ENCODE results near the gene ZNF423. TPM values are rescaled to one million over a fixed set of nuclear protein-coding genes. Genes with fewer than 3 reads are reported as not detected.

ZNF423 gene
- total and polyA plus RNA-seq, 2 experiments from 2014 or later, result 0.43 to 0.49 TPM

DNA sequence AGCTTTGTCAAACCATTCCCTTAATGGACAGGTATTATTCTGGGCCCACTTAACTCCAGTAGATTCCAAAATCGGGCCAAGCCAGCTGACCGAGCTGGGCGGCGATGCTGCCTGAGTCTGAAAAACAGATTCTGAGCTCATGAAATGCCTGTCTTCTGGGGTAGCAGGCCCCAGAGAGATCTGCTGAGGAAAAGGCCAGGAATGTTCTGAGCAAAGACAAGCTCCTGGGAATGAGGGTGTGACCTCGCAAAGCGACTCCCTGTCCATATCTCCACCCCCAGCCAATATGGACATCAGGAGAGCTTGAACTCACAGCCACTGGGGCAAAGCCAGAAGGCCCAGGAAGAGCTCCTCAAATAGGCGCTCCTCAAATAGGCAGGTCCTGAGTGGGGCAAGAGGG is 23.7 kb downstream of the ZNF423 start:
- Histone ChIP-seq H3F3A (ENCODE audit: insufficient read depth) (no peaks in the 10 kb centered on the region), H3K79me2 (ENCODE audit: insufficient read depth) (no peaks in the 10 kb centered on the region), H3K36me3 (ENCODE audit: low read depth) (no peaks in the 10 kb centered on the region), H3K4me2 (ENCODE audit: unreplicated experiment) (no peak overlapping the region), H2AFZ (no peak overlapping the region), H3K27me3 (replicated peaks; ENCODE audit: insufficient read depth) (no peaks in the 10 kb centered on the region), H3K4me1 (ENCODE audit: insufficient read depth) (no peaks in the 10 kb centered on the region), H3K4me3 (no peak overlapping the region), H3K9ac (no peak overlapping the region), H4K20me1 (ENCODE audit: insufficient read depth) (no peaks in the 10 kb centered on the region), H3K9me3 (ENCODE audit: low read depth) (no peaks in the 10 kb centered on the region), H3K9me2 (ENCODE audit: insufficient read depth) (no peaks in the 10 kb centered on the region), H3K27ac (no peak overlapping the region)
- no peak for DNase-seq
- WGBS, 2 experiments (ENCODE audit: low coverage in 1 of 2, low lambda C conversion rate in 2 of 2, missing lambda C conversion rate in 2 of 2), result 29 to 42% methylated on average over 5 to 7 of the region's 7 CpGs
- in situ Hi-C loops (cut with MboI), result no loop called here
- no peak for TF ChIP-seq EZH2 (IDR thresholded peaks at IDR 0.05; ENCODE audit: insufficient read depth, poor library complexity, severe bottlenecking)
- no peak for TF ChIP-seq EZH2phosphoT487 (IDR thresholded peaks at IDR 0.05; ENCODE audit: insufficient read depth, low read depth)

DNA sequence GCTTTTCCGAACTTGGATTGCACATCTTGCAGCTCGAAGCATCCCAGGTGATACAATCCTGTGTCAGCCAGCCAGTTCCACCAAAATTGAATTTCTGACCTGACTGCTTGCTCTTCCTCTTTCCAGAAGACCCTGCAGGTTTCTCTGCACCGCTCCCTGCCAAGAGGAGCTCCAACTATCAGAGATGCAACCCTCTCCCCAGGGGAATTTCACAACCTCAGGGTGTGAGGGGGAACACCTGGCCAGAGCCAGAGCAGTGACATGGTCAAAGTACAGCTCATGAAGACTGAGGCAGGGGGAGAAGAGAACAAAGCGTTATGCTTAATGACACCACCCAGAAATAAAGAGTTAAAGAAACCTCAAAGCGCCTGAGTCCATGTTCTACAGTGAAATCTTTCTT is 25.0 kb downstream of the ZNF423 start:
- no peaks in the 10 kb centered on the region for H3K9me3 ChIP-seq (ENCODE audit: low read depth)
- H3K4me2 ChIP-seq (ENCODE audit: unreplicated experiment), result no peak overlapping the region
- no peak overlapping the region for H2AFZ ChIP-seq
- H3K4me3 ChIP-seq, result no peak overlapping the region
- no peak overlapping the region for H3K9ac ChIP-seq
- in situ Hi-C loops (cut with MboI), result no loop called here
- no peak overlapping the region for H3K27ac ChIP-seq
- no peaks in the 10 kb centered on the region for H3K36me3 ChIP-seq (ENCODE audit: low read depth)
- no peaks in the 10 kb centered on the region for H3K79me2 ChIP-seq (ENCODE audit: insufficient read depth)
- H3K9me2 ChIP-seq (ENCODE audit: insufficient read depth), result no peaks in the 10 kb centered on the region
- H4K20me1 ChIP-seq (ENCODE audit: insufficient read depth), result no peaks in the 10 kb centered on the region
- TF ChIP-seq EZH2phosphoT487 (IDR thresholded peaks at IDR 0.05; ENCODE audit: insufficient read depth, low read depth) (no peak), EZH2 (IDR thresholded peaks at IDR 0.05; ENCODE audit: insufficient read depth, poor library complexity, severe bottlenecking) (no peak)
- H3K4me1 ChIP-seq (ENCODE audit: insufficient read depth), result no peaks in the 10 kb centered on the region
- no peaks in the 10 kb centered on the region for H3F3A ChIP-seq (ENCODE audit: insufficient read depth)
- WGBS, 2 experiments (ENCODE audit: low coverage in 1 of 2, low lambda C conversion rate in 2 of 2, missing lambda C conversion rate in 2 of 2), result 81 to 84% methylated on average over 5 of the region's 5 CpGs
- H3K27me3 ChIP-seq (replicated peaks; ENCODE audit: insufficient read depth), result no peaks in the 10 kb centered on the region
- DNase-seq, result no peak

DNA sequence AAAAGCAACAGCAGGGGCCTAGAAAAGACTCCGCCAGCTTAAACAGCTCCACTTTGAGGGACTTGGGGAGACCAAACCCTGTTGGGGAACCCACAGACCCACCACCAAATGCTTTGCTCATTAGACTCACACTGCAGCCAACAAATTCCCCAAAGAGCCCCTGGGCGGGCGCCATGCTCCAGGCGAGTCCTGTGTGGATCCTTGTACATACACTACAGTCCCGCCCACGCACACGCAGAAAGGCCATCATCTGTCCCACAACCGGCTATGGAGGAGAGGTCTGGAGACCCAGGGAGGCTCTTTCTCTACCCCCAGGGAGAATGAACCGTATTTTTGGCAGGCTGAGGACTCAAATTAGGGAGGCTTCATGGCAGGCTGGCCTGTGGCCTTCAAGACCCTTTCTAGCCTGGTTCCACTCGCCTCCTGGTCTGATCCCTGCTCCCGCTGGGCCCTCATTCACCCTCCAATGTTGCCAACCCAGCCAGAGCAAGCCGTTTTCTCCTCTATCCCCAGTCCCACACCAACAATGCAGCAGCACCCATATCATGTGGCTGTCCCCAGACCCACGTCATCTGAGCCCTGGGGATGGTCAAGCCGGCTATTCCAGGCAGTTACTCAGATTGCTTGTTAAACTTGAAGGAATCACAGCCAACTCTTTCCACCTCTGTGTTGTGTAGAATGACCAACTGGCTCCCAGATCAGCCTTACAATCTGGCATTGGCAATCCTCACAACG is 27.2 kb downstream of the ZNF423 start:
- WGBS, 2 experiments (ENCODE audit: low coverage in 1 of 2, low lambda C conversion rate in 2 of 2, missing lambda C conversion rate in 2 of 2), result 75 to 76% methylated on average over 15 of the region's 15 CpGs
- DNase-seq, result no peak
- TF ChIP-seq EZH2phosphoT487 (IDR thresholded peaks at IDR 0.05; ENCODE audit: insufficient read depth, low read depth), result no peak
- Histone ChIP-seq H3K27me3 (replicated peaks; ENCODE audit: insufficient read depth) (no peaks in the 10 kb centered on the region), H4K20me1 (ENCODE audit: insufficient read depth) (no peaks in the 10 kb centered on the region), H3K4me2 (ENCODE audit: unreplicated experiment) (no peak overlapping the region), H2AFZ (no peak overlapping the region), H3K9me3 (ENCODE audit: low read depth) (no peaks in the 10 kb centered on the region), H3F3A (ENCODE audit: insufficient read depth) (no peaks in the 10 kb centered on the region), H3K27ac (no peak overlapping the region), H3K36me3 (ENCODE audit: low read depth) (no peaks in the 10 kb centered on the region), H3K9me2 (ENCODE audit: insufficient read depth) (no peaks in the 10 kb centered on the region), H3K4me3 (no peak overlapping the region), H3K4me1 (ENCODE audit: insufficient read depth) (no peaks in the 10 kb centered on the region), H3K9ac (no peak overlapping the region), H3K79me2 (ENCODE audit: insufficient read depth) (no peaks in the 10 kb centered on the region)
- in situ Hi-C loops (cut with MboI), result no loop called here

DNA sequence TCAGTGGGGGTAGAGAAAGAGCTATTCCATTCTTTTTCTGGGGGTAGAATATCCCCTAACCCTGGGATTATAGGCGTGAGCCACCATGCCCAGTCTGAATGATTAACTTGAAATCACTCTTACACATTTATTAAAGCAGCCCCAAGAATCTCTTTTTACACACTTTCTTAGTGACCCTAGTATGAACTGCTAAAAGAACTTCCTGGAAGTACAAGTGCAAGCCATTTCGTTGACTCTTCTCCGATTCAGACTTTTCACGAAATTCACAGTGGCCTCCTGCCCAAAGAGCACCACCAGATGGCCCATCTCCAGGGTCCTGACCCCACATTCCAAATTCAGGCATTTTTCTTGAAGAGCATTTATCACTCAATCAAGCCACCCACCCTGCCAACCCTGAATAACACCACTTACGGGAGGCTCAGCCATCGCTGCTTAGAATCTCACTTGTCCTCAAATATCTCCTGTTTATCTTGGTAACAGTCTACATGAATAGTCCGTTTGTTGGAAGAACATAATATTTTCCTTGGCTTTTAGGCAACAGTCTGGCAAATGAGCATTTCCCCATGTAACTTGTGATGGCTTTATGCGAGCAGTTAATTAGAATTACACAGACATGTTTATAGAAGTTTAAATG is 28.0 kb downstream of the ZNF423 start:
- H3K4me3 ChIP-seq, result no peak overlapping the region
- no peaks in the 10 kb centered on the region for H4K20me1 ChIP-seq (ENCODE audit: insufficient read depth)
- H3K9me2 ChIP-seq (ENCODE audit: insufficient read depth), result no peaks in the 10 kb centered on the region
- no peaks in the 10 kb centered on the region for H3F3A ChIP-seq (ENCODE audit: insufficient read depth)
- no peak overlapping the region for H3K9ac ChIP-seq
- DNase-seq, result no peak
- in situ Hi-C loops (cut with MboI), result no loop called here
- WGBS, 2 experiments (ENCODE audit: low coverage in 1 of 2, low lambda C conversion rate in 2 of 2, missing lambda C conversion rate in 2 of 2), result 23% methylated on average over 8 of the region's 8 CpGs
- H3K79me2 ChIP-seq (ENCODE audit: insufficient read depth), result no peaks in the 10 kb centered on the region
- H3K27ac ChIP-seq, result no peak overlapping the region
- H3K9me3 ChIP-seq (ENCODE audit: low read depth), result no peaks in the 10 kb centered on the region
- H3K4me2 ChIP-seq (ENCODE audit: unreplicated experiment), result no peak overlapping the region
- H3K4me1 ChIP-seq (ENCODE audit: insufficient read depth), result no peaks in the 10 kb centered on the region
- TF ChIP-seq EZH2phosphoT487 (IDR thresholded peaks at IDR 0.05; ENCODE audit: insufficient read depth, low read depth) (no peak), EZH2 (IDR thresholded peaks at IDR 0.05; ENCODE audit: insufficient read depth, poor library complexity, severe bottlenecking) (no peak)
- no peak overlapping the region for H2AFZ ChIP-seq
- no peaks in the 10 kb centered on the region for H3K36me3 ChIP-seq (ENCODE audit: low read depth)
- H3K27me3 ChIP-seq (replicated peaks; ENCODE audit: insufficient read depth), result no peaks in the 10 kb centered on the region

Data from GM23248 (cell line).